HG03135 (cell line): ENCODE data around the gene HASPIN.

ENCODE experiments used
- ATAC-seq: cut with Tn5 transposase; IDR thresholded peaks from one replicate; pipeline ENCODE4 v1.9.1; 2021; ENCODE audit warnings: mild to moderate bottlenecking, moderate library complexity; ENCODE audit not compliant: unreplicated experiment

Gene HASPIN

DNA sequence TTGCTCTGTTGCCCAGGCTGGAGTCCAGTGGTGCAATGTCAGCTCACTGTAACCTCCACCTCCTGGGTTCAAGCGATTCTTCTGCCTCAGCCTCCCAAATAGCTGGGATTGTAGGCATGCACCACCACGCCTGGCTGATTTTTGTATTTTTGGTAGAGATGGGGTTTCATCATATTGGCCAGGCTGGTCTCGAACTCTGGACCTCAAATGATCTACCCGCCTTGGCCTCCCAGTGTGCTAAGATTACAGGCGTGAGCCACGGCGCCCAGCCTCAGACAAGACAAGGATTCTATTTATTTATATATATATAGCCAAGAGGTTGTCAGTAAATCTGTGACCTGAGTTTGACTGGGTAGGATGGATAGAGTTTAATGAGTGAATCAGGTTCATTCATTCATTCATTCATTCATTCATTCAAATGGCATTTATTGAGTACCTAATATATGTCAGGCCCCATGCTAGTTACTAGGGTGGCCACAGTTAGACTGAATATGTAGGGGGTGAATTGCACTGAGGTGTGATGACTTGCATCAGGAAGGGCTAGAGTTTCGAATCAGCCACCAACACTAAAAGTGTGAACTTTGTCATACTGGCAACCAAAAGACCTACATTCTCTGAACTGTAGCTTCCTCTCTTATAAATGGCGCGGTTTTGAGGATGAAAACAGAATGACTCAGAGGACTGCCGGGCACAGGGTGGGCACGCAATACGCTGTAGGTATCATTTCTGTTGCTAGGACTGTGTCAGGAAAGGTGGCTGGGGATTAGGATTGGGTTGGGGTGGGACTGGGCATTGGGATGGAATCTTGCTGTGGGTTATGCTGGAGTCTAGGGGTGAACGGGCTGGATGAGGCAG, 39.4 kb downstream of the HASPIN start:
- no peak for ATAC-seq

DNA sequence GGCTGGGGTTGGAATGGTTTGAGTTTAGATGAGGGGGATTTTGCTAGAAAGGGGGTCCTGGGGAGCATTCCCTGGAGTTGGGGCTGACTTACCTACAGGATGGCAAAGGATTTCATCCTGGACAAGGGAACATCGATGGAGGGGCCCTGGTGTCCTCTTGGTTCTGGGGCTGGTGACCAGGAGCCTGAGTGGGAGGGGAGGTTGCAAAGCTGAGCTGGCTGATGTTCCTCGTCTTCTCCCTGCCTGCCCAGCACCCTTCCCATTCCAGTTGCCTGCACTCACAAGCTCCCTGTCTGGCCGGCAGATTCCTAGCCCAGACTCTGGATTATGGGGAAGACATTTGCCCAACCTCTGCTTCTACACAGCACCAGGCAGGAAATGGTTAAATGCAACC, 40.1 kb downstream of the HASPIN start:
- no peak for ATAC-seq

GRCh38 chr17:3765981-3766380, 42.3 kb downstream of the HASPIN start:
- no peak for ATAC-seq

GRCh38 chr17:3766779-3767178, 43.1 kb downstream of the HASPIN start:
- no peak for ATAC-seq

- no peak for ATAC-seq
Observed at GRCh38 chr17:3768341-3768740, 44.6 kb downstream of the HASPIN start.

DNA sequence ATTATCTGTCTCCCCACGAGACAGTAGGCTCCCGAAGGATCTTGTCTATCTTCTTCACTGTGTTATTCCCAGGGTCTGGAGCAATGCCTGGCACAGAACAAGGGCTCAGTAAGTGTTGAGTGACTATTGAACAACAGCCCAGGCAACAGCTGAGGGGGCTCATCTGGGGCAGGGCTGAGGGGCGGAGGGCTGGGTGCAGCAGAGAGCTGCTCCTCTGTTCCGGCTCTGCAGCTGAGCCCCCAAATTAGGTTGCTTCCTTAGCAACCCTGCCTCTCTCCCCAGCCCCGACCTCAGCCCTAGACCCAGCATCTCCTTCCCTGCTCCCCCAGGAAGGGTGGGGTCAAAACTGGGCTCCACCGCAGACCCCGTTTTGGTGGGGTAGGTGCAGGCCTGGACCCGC, 45.1 kb downstream of the HASPIN start:
- ATAC-seq, result no peak

- ATAC-seq, result no peak
Observed at GRCh38 chr17:3770466-3770865, 46.8 kb downstream of the HASPIN start.

DNA sequence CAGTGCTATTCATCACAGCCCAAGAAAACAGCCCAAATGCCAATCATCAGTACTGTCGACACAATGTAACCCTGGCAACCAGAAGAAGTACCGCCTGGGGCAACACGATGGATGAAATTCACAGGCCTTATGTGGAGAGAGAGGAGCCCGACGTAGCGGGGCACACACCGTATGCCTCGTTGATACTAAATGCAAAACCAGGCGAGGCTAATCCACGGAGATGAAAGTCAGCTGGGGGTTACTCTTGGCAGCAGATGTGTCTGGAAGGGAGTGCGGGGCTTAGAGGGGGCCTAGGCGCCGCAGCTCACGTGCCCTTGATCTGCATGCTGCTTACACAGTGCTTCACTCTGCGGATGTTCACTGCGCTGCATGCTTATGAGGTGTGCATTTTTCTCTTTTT, 47.4 kb downstream of the HASPIN start:
- no peak for ATAC-seq

GRCh38 chr17:3772764-3773163, 49.1 kb downstream of the HASPIN start:
- no peak for ATAC-seq

DNA sequence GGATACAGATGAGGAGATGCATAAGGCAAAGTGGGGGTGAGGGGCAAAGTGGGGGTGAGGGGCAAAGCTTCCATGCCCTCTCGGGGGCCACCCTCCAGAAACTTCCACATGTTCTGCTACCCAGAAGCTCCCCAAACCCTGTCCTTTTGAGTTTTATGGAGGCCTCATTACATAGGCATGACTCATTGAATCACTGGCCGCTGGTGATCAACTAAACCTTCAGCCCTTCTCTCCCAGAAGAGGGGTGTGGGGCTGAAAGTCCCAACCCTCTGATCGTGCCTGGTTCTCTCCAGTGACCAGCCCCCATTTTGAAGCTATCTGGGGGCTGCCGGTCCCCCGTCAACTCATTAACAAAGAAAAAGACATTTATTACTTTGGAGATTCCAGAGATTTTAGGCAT, 49.8 kb downstream of the HASPIN start:
- ATAC-seq, result no peak

DNA sequence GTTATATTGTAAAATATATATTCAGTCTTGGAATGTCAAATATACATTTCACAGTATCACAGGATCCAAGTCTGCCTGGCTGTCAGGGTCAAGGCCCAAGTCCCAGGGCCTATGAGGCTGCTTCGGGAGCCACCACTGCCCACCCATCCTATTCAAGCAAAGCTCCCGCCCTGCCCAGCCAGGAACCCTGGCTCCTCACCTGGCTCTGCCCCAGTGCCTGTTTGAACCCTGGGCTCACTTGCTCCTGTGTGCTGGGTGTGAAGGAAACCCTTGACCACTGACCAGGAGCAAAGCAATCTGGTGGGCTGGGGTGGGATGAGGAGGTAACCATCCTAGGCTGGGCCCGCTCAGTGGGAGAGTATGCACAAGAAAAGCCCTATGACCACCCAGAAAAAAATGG, 50.3 kb downstream of the HASPIN start:
- no peak for ATAC-seq
